ENCODE measurements around the gene HYCC2. TPM values are rescaled to one million over a fixed set of nuclear protein-coding genes. Genes with fewer than 3 reads are reported as not detected.
A peak's percentile ranks its signal among the peaks of the same experiment; 100 is the strongest.

The HYCC2 gene
- total and polyA plus RNA-seq, 2 donors (not counting 1 experiment from before 2014, with no cell fraction given), result 3.6 to 30.1 TPM

- no peaks in the 10 kb centered on the region for H3K27me3 Mint-ChIP-seq
- Histone ChIP-seq H3K4me2 (replicated peaks; ENCODE audit: low read depth, low read length, poor library complexity, severe bottlenecking) (peak within 1 kb of the TSS; percentile 87), H4K20me1 (ENCODE audit: control insufficient read depth, insufficient read depth, low read length, poor library complexity, severe bottlenecking) (no peaks in the 10 kb centered on the region), H2AFZ (ENCODE audit: insufficient read depth, low read depth, low read length, poor library complexity, severe bottlenecking) (peak within 1 kb of the TSS; percentile 80), H3K27me3 (replicated peaks in 1 of 4; ENCODE audit: control extremely low read depth in 1 of 4, control insufficient read depth in 3 of 4, insufficient read depth in 4 of 4, low read length in 3 of 4) (no peaks in the 10 kb centered on the region), H3K9me3 (ENCODE audit: control extremely low read depth in 1 of 3, control insufficient read depth in 2 of 3, insufficient read depth in 1 of 3, low read length in 2 of 3) (peaks cover 0 to 5% (median 0%) of the 10 kb centered on the region in 3 donors), H3K79me2 (ENCODE audit: control insufficient read depth, insufficient read depth, low read length) (peaks cover 49% of the 10 kb centered on the region), H3K4me1 (ENCODE audit: control insufficient read depth in 2 of 2, insufficient read depth in 2 of 2, low read length in 2 of 2) (peaks cover 43 to 52% of the 10 kb centered on the region in 2 donors), H3K4me3 (ENCODE audit: control extremely low read depth in 1 of 5, extremely low read depth in 1 of 5, insufficient read depth in 1 of 5, low read depth in 2 of 5, low read length in 4 of 5) (peak within 1 kb of the TSS; percentile 66 to 100 (median 97)), H3K9ac (ENCODE audit: low read length) (peak within 1 kb of the TSS; percentile 99), H3K36me3 (replicated peaks in 1 of 2; ENCODE audit: control extremely low read depth in 1 of 2, control insufficient read depth in 1 of 2, extremely low read depth in 1 of 2, insufficient read depth in 2 of 2, low read length in 1 of 2) (peaks cover 0 to 2% of the 10 kb centered on the region in 2 experiments), H3K27ac (ENCODE audit: low read length in 2 of 2) (peak within 1 kb of the TSS; percentile 94 to 96)
- H3K9me3 Mint-ChIP-seq (ENCODE audit: insufficient read depth), result no peaks in the 10 kb centered on the region
- ATAC-seq (ENCODE audit: low read depth) (peak; percentile 29), DNase-seq (peak; percentile 84)
- no peak for TF ChIP-seq CTCF (IDR thresholded peaks at IDR 0.05)
- no peak for TF ChIP-seq EZH2 (IDR thresholded peaks at IDR 0.05; ENCODE audit: borderline replicate concordance, insufficient read depth, low read depth, low read length, poor library complexity, severe bottlenecking)
- H3K4me3 Mint-ChIP-seq, result peak within 1 kb of the TSS; percentile 98
- under 1% methylated on average over 68 of the region's 75 CpGs for WGBS (ENCODE audit: insufficient coverage)
- ChIA-PET POLR2A (interaction anchor here (0.5 to 3.5 kb wide), 23 partner anchors 14 to 404 kb away, joined by 3 to 55 read pairs (median 5); partner anchors contain the start of genes BZW1, CASP10, CASP8 and CLK1), CTCF (interaction anchor here (0.7 to 5.4 kb wide), 19 partner anchors 15 to 403 kb away, joined by 3 to 100 read pairs (median 3); partner anchors contain the start of genes CASP10, CLK1, HYCC2 and NDUFB3)
- intact Hi-C loops (cut with micrococcal nuclease), result loop anchor here (2.0 to 5.0 kb wide), 3 partner anchors 142 to 404 kb away; partner anchors contain the start of gene BZW1
- peaks cover 58% of the 10 kb centered on the region for H3K4me1 Mint-ChIP-seq
- H3K27ac Mint-ChIP-seq, result peak within 1 kb of the TSS; percentile 98
Observed at GRCh38 chr2:201116115-201116958, 44.9 kb upstream of the HYCC2 start, which contains the start of gene CFLAR. CFLAR (plus strand) TSS chr2:201116164; CDS start chr2:201129866, 13,702 bp downstream.

Measured in B cell (primary cell).